HepG2 (cell line): ENCODE data around the gene DHRS4L2. TPM values are rescaled to one million over a fixed set of nuclear protein-coding genes. Genes with fewer than 3 reads are reported as not detected.
"Not testable (repeated sequence)": the region's sequence is repeated elsewhere in the genome, so short reads cannot be mapped to it uniquely, and the experiment has no call there.

ENCODE experiments used
- ATF7-NPFF ChIP-seq: sonication (generic); formaldehyde crosslinking; IDR thresholded peaks from 2 replicates; pipeline ENCODE4 v1.8.1; 2023; ENCODE audit warnings: mild to moderate bottlenecking, low read depth, missing genetic modification reagents, moderate library complexity
- CHCHD3 ChIP-seq: sonication (generic); formaldehyde crosslinking; IDR thresholded peaks from 2 replicates; pipeline ENCODE4 v1.8.0; 2022; ENCODE audit warnings: mild to moderate bottlenecking, missing genetic modification reagents, moderate library complexity
- ESRRA ChIP-seq: sonication (generic); formaldehyde crosslinking; IDR thresholded peaks from 2 replicates; pipeline ENCODE4 v1.5.1; 2020; ENCODE audit warnings: mild to moderate bottlenecking, low read depth, missing genetic modification reagents
- FOXO1 ChIP-seq: sonication (generic); formaldehyde crosslinking; IDR thresholded peaks from 2 replicates; pipeline ENCODE4 v1.4.0; 2020; ENCODE audit warnings: missing genetic modification reagents
- GABPB1 ChIP-seq: IDR thresholded peaks from 2 replicates; pipeline ENCODE4 v1.6.1; 2016; ENCODE audit warnings: mild to moderate bottlenecking, missing genetic modification reagents, moderate library complexity, missing compliant biosample characterization
- HNF4A ChIP-seq: sonication (generic); formaldehyde crosslinking; IDR thresholded peaks from 2 replicates; pipeline ENCODE4 v1.4.0; 2020; ENCODE audit warnings: missing genetic modification reagents
- LCORL ChIP-seq, 2 experiments: fragments of 450-650 bp in 1 of 2; sonication (generic) in 1 of 2; formaldehyde crosslinking in 1 of 2; IDR thresholded peaks; 2 replicates each; pipeline versions ENCODE4 v1.5.0 to v1.6.1; 2017 to 2020; ENCODE audit warnings: antibody characterized with exemption in 1 of 2, missing genetic modification reagents in 1 of 2
- MEF2D ChIP-seq: sonication (generic); formaldehyde crosslinking; IDR thresholded peaks from 2 replicates; pipeline ENCODE4 v1.5.1; 2020; ENCODE audit warnings: mild to moderate bottlenecking, missing genetic modification reagents
- MYC ChIP-seq: sonication (generic); formaldehyde crosslinking; IDR thresholded peaks from 2 replicates; pipeline ENCODE4 v1.9.0; 2021; ENCODE audit warnings: missing genetic modification reagents, borderline replicate concordance
- NONO ChIP-seq, 2 experiments: fragments of 450-650 bp in 1 of 2; sonication (generic) in 1 of 2; formaldehyde crosslinking in 1 of 2; IDR thresholded peaks in 1 of 2; conservative IDR thresholded peaks in 1 of 2; 2 replicates each; pipeline versions ENCODE4 v1.6.1 to v1.8.0; 2017 to 2022; ENCODE audit warnings: mild to moderate bottlenecking in 1 of 2, missing genetic modification reagents in 1 of 2, moderate library complexity in 1 of 2
- NR2F6 ChIP-seq, 2 experiments: IDR thresholded peaks; 2 replicates each; pipeline ENCODE4 v1.6.1; 2016; ENCODE audit warnings: antibody characterized with exemption in 1 of 2, mild to moderate bottlenecking in 1 of 2
- PITX1 ChIP-seq: sonication (generic); formaldehyde crosslinking; IDR thresholded peaks from 2 replicates; pipeline ENCODE4 v1.5.1; 2020; ENCODE audit warnings: mild to moderate bottlenecking, missing genetic modification reagents
- SOX6 ChIP-seq, 2 experiments: fragments of 450-650 bp in 1 of 2; sonication (generic) in 1 of 2; formaldehyde crosslinking in 1 of 2; IDR thresholded peaks; 2 replicates each; pipeline versions ENCODE4 v1.4.0 to v1.6.1; 2017 to 2020; ENCODE audit warnings: antibody characterized with exemption in 1 of 2, mild to moderate bottlenecking in 1 of 2, missing genetic modification reagents in 1 of 2
- TP53 ChIP-seq: sonication (generic); formaldehyde crosslinking; conservative IDR thresholded peaks from 2 replicates; pipeline ENCODE4 v1.4.0; 2020; ENCODE audit warnings: missing genetic modification reagents
- XBP1 ChIP-seq: sonication (generic); formaldehyde crosslinking; IDR thresholded peaks from 2 replicates; pipeline ENCODE4 v1.5.0; 2020; ENCODE audit warnings: missing genetic modification reagents
- ZBTB7B ChIP-seq: sonication (generic); formaldehyde crosslinking; IDR thresholded peaks from 2 replicates; pipeline ENCODE4 v1.4.0; 2020; ENCODE audit warnings: missing genetic modification reagents
- ZFY ChIP-seq: sonication (generic); formaldehyde crosslinking; IDR thresholded peaks from 2 replicates; pipeline ENCODE4 v1.4.0; 2020; ENCODE audit warnings: missing genetic modification reagents
- ZNF232 ChIP-seq: sonication (generic); formaldehyde crosslinking; IDR thresholded peaks from 2 replicates; pipeline ENCODE4 v1.4.0; 2020; ENCODE audit warnings: missing genetic modification reagents, borderline replicate concordance
- ZNF263 ChIP-seq: sonication (generic); formaldehyde crosslinking; IDR thresholded peaks from 2 replicates; pipeline ENCODE4 v1.4.0; 2020; ENCODE audit warnings: missing genetic modification reagents
- ZNF556 ChIP-seq: sonication (generic); formaldehyde crosslinking; IDR thresholded peaks from 2 replicates; pipeline ENCODE4 v1.4.0; 2020; ENCODE audit warnings: mild to moderate bottlenecking, missing genetic modification reagents, borderline replicate concordance
- ZNF614 ChIP-seq: IDR thresholded peaks from 2 replicates; pipeline ENCODE4 v1.6.1; 2018; ENCODE audit warnings: missing biosample characterization, missing genetic modification reagents, inconsistent platforms, borderline replicate concordance
- ZNF792 ChIP-seq: IDR thresholded peaks from 2 replicates; pipeline ENCODE4 v1.6.1; 2016
- polyA plus RNA-seq, 8 experiments: library from polyadenylated mRNA; depleted of rRNA in 3 of 8; stranded (reverse) in 7 of 8; unstranded in 1 of 8; fragments of >200 nt; fragmentation: Illumina TruSeq in 4 of 8; extraction: Trizol in 4 of 8; gene quantifications; 2 replicates each; pipeline versions ENCODE4 v1.2.1 to v1.2.3, GENCODE V29; 2011 to 2016; ENCODE audit warnings: low read depth in 4 of 8, missing spikeins in 1 of 8, mixed read lengths in 1 of 8; ENCODE audit not compliant: insufficient read depth in 1 of 8
- total RNA-seq, 5 experiments: library from RNA; depleted of rRNA; stranded (reverse); fragments of >200 nt; fragmentation: Illumina TruSeq; extraction: Trizol; gene quantifications; 2 replicates each; pipeline ENCODE4 v1.2.3, GENCODE V29; 2016; ENCODE audit warnings: low read depth in 1 of 5
- TF ChIP-seq, protein P1 (sequence below), 2 experiments: sonication (generic) in 1 of 2; formaldehyde crosslinking in 1 of 2; IDR thresholded peaks; 2 replicates each; pipeline versions ENCODE4 v1.6.1 to v1.9.0; 2014 to 2022; ENCODE audit warnings: antibody characterized with exemption in 1 of 2, borderline replicate concordance in 1 of 2, inconsistent platforms in 1 of 2, low read depth in 1 of 2, missing genetic modification reagents in 1 of 2

Gene DHRS4L2
- total and polyA plus RNA-seq, 2 of the 13 experiments (the other 11 are each of a cell fraction or from before 2014, with no cell fraction given), result 24.7 to 38.2 TPM

DNA sequence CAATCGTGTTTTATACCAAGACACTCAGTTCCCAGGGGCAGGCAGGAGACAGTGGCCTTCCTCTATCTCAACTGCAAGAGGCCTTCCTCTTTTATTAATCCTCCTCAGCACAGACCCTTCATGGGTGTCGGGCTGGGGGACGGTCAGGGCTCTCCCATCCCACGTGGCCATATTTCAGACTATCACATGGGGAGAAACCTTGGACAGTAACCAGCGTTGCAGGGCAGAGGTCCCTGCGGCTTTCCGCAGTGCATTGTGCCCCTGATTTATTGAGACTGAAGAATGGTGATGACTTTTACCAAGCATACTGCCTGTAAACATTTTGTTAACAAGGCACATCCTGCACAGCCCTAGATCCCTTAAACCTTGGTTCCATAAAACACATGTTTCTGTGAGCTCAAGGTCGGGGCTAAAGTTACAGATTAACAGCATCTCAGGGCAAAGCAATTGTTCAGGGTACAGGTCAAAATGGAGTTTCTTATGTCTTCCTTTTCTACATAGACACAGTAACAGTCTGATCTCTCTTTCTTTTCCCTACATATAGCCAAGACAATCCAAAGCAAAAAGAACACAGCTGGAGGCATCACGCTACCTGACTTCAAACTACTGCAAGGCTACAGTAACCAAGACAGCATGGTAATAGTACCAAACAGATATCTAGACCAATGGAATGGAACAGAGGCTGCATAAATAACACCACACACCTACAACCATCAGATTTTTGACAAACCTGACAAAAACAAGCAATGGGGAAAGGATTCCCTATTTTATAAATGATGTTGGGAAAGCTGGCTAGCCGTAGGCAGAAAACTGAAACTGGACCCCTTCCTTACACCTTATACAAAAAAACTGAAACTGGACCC, 6.5 kb upstream of the DHRS4L2 start (continued):
- peak; percentile 40; the same call in 1 of the 2 replicates for TF ChIP-seq ESRRA (CRISPR knock-in tag)
- 0 out of 2 replicates have a peak, but pooled peaks have one; percentile 15 for TF ChIP-seq ZNF263 (CRISPR knock-in tag)
- TF ChIP-seq MEF2D, result 0 out of 2 replicates have a peak, but pooled peaks have one; percentile 47
- TF ChIP-seq NONO, NR2F6, LCORL, SOX6 (IDR thresholded peaks at IDR 0.05): not testable (repeated sequence)
- 0 out of 2 replicates have a peak, but pooled peaks have one; percentile 29 for TF ChIP-seq NONO (CRISPR knock-in tag; conservative IDR thresholded peaks at IDR 0.05)
- TF ChIP-seq ZNF232, result 0 out of 2 replicates have a peak, but pooled peaks have one; percentile 55
- peak; percentile 86 for TF ChIP-seq HNF4A (CRISPR knock-in tag)
- peak; percentile 66 for TF ChIP-seq GABPB1 (CRISPR knock-in tag)
- TF ChIP-seq NR2F6 (CRISPR knock-in tag; IDR thresholded peaks at IDR 0.05), result peak; percentile 70
- peak; percentile 20; the same call in 1 of the 2 replicates for TF ChIP-seq ZFY (CRISPR knock-in tag)
- TF ChIP-seq, protein P1, sequence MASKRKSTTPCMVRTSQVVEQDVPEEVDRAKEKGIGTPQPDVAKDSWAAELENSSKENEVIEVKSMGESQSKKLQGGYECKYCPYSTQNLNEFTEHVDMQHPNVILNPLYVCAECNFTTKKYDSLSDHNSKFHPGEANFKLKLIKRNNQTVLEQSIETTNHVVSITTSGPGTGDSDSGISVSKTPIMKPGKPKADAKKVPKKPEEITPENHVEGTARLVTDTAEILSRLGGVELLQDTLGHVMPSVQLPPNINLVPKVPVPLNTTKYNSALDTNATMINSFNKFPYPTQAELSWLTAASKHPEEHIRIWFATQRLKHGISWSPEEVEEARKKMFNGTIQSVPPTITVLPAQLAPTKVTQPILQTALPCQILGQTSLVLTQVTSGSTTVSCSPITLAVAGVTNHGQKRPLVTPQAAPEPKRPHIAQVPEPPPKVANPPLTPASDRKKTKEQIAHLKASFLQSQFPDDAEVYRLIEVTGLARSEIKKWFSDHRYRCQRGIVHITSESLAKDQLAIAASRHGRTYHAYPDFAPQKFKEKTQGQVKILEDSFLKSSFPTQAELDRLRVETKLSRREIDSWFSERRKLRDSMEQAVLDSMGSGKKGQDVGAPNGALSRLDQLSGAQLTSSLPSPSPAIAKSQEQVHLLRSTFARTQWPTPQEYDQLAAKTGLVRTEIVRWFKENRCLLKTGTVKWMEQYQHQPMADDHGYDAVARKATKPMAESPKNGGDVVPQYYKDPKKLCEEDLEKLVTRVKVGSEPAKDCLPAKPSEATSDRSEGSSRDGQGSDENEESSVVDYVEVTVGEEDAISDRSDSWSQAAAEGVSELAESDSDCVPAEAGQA (IDR thresholded peaks at IDR 0.05; ENCODE audit: low read depth), result 0 out of 2 replicates have a peak, but pooled peaks have one; percentile 40
- TF ChIP-seq, protein P1 (CRISPR knock-in tag; IDR thresholded peaks at IDR 0.05; ENCODE audit: borderline replicate concordance), result not testable (repeated sequence)
- peak; percentile 92 for TF ChIP-seq FOXO1 (CRISPR knock-in tag)
- TF ChIP-seq ATF7-NPFF, result 0 out of 2 replicates have a peak, but pooled peaks have one; percentile 31
- TF ChIP-seq ZNF614 (CRISPR knock-in tag), result peak; percentile 83; the same call in 1 of the 2 replicates
- peak; percentile 74; the same call in 1 of the 2 replicates for TF ChIP-seq LCORL (CRISPR knock-in tag; IDR thresholded peaks at IDR 0.05)
- TF ChIP-seq ZNF792, result peak; percentile 78
- TF ChIP-seq ZNF556 (CRISPR knock-in tag), result 0 out of 2 replicates have a peak, but pooled peaks have one; percentile 60
- TF ChIP-seq ZBTB7B (CRISPR knock-in tag), result 0 out of 2 replicates have a peak, but pooled peaks have one; percentile 37
- peak; percentile 95 for TF ChIP-seq PITX1
- peak; percentile 76 for TF ChIP-seq MYC (CRISPR knock-in tag)
- 0 out of 2 replicates have a peak, but pooled peaks have one; percentile 50 for TF ChIP-seq TP53 (CRISPR knock-in tag)
- 0 out of 2 replicates have a peak, but pooled peaks have one; percentile 24 for TF ChIP-seq CHCHD3 (CRISPR knock-in tag)
- TF ChIP-seq XBP1 (CRISPR knock-in tag), result 0 out of 2 replicates have a peak, but pooled peaks have one; percentile 46
- peak; percentile 82 for TF ChIP-seq SOX6 (CRISPR knock-in tag; IDR thresholded peaks at IDR 0.05)
